GM18909 (cell line): ENCODE data around the gene TCEAL5.
"Not testable (repeated sequence)": the region's sequence is repeated elsewhere in the genome, so short reads cannot be mapped to it uniquely, and the experiment has no call there.

Experiments used
- ATAC-seq: cut with Tn5 transposase; IDR thresholded peaks from one replicate; pipeline ENCODE4 v1.9.1; 2021; ENCODE audit warnings: mild to moderate bottlenecking; ENCODE audit not compliant: unreplicated experiment, poor library complexity

The TCEAL5 gene, protein sequence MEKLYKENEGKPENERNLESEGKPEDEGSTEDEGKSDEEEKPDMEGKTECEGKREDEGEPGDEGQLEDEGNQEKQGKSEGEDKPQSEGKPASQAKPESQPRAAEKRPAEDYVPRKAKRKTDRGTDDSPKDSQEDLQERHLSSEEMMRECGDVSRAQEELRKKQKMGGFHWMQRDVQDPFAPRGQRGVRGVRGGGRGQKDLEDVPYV

DNA sequence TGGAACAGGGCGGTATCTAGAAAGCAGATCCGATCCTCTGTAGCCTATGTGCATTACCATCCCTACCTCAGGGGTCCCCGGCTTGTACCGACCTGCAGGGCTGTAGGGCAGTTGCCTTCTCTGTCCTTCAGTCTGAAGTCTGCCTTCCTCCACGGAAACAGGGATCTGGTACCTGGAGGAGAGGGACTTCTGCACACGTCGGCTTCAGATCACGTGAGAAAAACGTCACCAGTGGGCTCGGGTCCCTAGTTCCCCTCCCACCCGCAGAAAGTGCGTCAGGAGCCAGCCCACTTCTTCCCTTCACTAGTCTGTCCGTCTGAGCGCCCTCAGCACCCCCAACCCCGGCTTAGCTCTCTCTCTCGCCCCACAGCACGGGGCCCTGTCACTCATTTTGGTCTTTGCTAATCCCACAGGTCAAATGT is at the start of gene TCEAL5:
Gene TCEAL5, minus strand, starts transcription at position 170 of the 422 bp plus-strand sequence. CDS start 2,187 bp downstream, outside the sequence.
- ATAC-seq: no peak

DNA sequence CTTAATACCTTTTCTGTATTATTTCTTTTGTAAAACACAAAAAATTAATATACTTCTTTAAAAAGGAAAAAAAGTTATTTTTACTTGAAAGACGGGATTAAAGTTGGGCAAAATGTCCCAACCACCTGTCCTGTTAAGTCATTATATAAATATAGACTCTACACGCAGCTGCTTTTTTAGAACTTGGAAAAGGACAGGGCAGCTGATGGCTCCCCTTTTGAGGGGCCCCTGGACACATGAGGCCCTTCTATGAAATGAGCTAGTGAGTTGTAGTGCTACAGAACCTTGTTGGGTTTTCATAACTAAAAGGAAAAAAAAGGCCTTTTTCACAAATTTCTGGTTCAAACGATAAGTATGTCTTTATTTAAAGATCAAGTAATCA is 34.8 kb upstream of the TCEAL5 start:
- no peak for ATAC-seq

DNA sequence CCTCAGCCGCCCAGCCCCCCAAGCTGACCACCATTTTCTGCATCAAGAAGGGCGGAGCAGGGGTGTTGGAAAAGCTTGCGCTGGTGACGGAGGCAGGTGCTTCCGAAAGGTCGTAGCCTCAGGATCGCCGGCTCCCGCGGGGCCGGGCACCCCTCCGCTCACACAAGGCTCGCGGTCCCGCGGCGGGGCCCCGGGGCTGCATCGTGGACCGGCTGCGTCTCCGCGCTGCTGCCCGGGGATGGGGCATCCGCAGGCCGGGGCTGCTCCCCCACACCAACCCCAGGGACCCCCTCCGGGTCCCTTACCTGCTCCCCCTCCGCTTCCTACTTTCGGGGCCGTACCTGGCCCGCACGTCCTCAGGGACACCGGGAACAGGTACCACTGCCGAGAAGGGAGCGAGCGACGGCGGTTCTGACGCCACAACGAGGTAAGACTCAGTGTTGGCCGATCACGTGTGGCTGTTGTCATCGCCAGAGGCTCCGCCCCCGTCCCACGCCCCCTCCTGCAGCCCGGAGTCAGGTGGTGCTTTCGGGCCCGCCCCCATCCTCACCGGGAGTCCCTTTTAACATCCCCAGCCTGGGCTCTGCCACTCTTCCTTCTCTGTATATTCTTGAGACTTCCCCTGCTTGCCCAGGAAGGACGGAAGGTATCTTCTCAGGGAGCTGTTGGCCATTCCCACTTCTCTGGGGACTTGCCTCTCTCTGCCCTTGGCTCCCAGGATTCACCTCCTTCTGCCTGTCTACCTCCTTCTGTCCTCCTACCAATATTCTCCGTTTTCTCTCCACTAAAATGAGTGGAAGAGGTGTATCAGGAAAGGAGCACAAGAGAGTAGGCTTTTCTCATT is 34.2 kb upstream of the TCEAL5 start, which contains the start of gene BEX2:
Gene BEX2, minus strand, starts transcription at position 436 of the 844 bp plus-strand sequence. CDS start 1,014 bp downstream, outside the sequence.
- ATAC-seq: peak; percentile 97

DNA sequence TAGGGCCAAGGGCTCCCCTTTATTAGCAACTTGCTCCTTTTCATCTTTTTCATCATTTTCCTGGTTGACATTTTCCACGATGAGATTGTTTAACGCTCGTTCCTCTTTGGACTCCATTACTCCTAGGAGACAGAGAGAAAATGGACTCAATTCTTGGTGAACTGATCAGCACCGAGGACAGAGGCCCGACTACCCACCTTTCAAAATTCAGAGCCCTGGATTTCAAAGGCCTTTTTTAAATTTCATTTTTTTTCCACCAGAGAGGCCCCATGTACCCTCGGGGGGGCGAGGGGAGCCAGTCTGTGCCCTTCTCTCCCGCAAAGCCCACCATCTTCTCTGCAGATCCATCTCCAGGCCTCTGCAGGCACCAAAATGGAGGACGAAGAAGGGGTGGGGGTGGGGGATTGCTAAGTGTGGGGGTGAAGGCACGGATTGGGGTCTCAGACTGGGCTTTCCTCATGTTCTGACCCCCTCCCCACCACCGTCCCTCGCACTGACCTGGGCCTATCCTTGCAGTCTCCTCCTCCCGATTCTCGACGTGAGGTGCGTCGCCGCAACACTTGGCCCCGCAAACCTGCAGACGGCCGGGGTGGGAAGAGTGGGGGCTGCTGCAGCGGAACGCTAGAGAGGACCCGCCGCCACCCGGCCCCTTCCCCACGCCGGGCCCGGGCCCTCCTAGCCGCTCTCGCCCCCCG is 33.5 kb upstream of the TCEAL5 start:
- ATAC-seq: peak; percentile 6

DNA sequence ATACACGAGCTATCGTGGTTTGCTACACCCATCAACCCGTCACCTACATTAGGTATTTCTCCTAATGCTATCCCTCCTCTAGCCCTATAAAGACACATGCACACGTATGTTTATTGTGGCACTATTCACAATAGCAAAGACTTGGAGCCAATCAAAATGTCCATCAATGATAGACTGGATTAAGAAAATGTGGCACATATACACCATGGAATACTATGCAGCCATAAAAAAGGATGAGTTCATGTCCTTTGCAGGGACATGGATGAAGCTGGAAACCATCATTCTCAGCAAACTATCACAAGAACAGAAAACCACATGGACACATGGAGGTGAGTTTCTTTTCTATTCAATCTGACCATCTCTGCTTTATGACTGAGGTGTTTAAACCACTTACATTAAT is 29.1 kb upstream of the TCEAL5 start:
- ATAC-seq: not testable (repeated sequence)

DNA sequence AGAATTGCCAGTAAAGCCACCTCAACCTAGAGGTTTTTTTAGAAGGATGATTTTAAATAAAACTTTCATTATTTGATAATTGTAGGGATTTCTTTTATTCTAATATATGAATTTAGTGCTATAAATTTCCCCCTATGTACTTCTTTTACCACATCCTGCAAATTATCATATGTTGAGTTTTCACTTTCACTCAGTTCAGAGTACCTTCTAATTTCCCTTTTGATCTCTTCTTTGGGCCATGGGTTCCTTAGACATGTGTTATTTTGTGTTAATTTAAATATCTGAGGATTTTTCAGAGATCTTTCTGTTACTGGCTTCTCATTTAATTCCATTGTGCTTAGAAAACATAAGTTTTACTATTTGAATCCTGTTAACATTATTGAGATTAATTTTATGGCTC is 28.2 kb upstream of the TCEAL5 start:
- ATAC-seq: no peak

DNA sequence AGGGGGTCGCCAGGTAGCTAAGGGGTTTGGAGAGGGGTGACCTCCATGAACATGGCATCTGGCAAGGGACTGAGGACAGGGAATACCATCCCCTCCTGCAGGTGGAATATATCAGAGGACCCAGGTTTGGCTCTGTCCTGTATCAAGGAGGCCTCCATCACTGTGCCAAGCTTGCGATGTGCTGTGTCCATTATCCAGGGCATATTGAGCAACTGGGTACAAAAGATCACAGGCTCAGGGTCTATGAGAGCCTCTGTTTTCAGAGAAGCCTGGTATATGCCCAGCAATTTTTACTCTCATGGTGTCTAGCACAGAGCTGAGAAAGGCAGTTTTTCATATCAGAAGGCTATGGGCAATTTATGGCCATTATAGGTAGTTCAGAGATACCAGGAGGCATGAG is 16.6 kb upstream of the TCEAL5 start:
- no peak for ATAC-seq

DNA sequence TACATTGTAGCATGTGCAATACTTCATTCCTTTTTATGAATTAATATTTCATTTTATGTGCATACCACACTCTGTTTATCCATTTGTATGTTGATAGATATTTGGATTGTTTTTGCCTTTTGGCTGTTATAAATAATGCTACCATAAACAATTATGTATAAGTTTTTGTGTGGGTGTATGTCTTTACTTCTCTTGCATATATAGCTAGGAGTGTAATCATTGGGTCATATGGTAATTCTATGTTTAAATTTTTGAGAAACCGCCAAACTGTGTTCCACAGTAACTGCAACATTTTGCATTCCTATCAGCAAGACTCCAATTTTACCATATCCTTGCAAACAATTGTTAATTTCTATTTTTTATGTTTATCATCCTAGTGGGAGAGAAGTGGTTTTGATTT is 3.1 kb upstream of the TCEAL5 start:
- no peak for ATAC-seq

DNA sequence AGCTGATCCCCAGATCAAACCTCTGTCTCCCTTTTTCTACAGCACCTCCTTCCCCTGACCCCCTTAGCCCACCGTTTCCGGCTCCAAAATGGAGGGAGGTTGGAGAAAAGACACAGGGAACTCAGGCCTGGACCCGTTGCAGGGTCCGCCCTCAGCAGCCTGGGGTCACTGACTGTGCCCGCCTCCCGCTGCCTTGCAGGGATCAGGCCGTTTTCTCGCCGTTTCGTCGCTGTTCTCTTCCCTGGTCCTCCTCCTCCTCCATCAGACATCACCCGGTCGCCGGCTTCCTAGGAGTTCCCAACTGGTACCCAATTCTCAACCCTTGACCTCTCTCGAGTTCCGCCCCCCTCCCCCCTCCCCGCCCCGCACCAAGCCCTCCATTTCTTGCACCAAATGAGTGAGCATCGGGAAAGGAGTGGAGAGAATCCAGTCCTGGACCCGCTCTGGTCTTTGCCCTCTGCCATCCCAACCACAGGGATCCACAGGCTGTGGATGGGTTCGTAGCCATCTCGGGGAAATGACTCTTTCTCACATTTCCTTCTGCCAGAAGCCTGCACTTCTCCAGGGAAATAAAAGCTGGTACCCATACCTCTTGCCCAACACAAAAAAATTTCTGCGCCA is 493 bp downstream of the TCEAL5 start:
- ATAC-seq: no peak

DNA sequence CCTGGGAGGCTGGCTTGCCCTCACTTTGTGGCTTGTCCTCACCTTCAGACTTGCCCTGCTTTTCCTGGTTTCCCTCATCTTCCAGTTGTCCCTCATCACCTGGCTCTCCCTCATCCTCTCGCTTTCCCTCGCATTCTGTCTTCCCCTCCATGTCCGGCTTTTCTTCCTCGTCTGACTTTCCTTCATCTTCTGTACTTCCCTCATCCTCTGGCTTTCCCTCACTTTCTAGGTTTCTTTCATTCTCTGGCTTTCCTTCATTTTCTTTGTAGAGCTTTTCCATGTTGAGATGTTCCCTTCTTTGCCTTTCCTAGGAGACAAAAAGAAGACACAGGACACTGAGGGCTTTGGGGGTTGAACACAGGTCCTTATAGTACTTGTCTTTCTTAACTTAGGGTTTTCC is 2.3 kb downstream of the TCEAL5 start:
- no peak for ATAC-seq

DNA sequence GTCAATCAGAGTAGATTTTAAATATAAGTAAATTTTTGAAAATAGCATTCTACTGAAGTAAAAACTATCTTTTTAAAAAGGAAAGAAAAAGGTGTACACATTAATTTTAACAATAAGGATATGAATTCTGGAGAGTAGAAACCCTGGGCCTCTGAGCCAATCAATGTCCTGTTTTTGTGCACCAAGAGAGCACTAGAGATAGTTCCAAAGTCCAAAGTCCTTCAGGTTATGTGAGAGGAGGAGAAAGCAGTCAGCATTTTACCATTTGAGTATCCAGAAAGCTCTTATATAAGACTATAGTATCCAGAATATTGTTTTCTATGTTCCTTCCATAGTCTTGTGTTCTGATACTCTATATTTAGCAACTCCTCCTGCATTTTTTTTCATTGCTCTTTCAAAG is 18.3 kb downstream of the TCEAL5 start:
- ATAC-seq: no peak

DNA sequence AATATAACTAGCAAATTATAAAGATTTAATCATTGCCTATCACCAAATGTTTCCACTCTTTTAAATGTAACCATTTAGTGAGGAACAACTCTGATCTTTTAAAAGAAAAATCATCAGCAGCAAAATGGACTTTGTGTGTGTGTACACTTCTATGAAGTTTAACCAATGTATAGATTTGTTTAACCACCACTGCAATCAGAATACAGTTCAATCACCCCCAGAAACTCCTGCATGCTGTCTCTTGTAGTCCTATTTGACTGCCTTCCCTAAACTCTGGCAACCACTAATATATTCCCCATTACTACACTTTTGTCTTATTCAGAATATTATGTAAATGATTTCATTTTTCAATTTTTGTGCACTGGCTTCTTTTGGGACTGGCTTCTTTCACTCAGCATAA is 19.9 kb downstream of the TCEAL5 start:
- ATAC-seq: no peak

DNA sequence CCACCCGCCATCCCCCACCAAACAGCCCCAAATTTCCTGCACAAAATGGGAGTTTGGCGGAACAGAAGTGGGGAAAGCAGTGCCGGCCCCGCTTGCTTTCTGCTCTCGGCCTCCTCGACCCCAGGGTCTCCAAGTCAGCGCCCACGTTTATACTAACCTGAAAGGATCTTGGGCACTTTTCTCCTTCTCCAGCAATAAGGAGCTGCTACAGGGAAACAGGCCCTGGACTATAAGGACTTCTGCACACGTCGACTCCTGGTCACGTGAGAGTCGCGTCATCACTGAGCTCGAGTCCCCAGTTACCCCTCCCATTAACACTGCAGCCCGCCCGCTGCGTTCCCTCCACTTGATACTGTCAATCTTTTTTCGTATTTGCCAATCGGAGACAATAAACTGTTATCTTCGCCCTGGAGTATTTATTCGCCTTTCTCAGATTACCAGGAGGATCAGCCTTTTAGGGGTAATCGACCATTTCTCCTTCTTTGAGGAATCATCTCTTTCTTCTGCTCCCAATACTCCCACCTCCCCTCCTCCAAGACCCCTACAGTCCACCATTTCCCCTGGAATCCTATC is 21.5 kb downstream of the TCEAL5 start, which contains the start of gene TCEAL8:
Gene TCEAL8, minus strand, starts transcription at position 235 of the 573 bp plus-strand sequence. CDS start 1,176 bp downstream, outside the sequence.
- peak; percentile 93 for ATAC-seq

DNA sequence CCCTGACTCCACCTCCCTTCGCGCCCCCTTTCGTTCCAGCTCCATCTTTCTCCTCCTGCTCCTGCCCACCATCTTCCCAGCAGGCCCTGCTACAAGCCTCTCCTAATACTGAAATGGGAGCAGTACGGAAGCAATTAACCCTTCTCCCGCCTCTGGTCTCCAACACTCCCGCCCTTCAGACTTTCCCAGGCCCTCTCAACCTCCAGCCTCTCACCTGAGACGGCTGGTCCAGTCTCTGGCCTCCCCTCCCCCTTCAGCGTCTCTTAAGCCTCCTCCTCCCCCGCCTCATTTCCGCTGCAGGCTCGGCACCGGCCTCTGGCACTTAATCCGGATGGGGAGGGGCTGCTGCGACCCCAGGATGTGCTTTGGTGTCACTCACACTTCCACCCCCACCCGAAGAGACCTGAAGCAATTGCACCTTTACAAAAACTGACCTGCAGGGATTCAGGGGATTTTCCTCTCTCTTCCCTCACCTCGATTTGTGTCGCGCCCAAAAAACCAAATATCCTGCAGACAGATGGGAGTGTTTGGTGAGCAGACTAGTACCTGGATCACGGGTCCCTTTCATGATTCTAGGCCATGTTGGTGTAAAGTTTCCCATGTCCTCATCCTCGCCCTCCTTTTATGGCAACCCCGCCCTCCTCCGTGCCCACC is 22.3 kb downstream of the TCEAL5 start:
- ATAC-seq: peak; percentile 66

DNA sequence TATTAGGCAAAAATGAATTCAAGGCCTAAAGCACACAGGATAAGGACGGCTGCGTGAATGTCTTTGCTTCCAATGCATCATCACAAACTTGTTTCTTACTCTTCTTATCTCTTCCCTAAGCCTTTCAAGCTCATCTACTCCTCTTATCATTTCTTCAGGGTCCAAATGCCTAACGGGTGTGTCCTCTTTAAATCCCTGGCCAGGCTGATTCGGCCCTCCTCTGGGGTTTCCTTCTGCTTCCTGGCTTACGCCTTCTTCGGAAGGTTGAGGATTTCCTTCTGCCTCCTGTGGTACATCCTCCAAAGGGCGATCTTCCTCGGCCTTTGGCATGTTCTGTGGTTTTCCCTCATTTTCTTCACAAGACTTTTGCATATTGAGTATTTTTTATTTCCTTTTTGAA is 22.9 kb downstream of the TCEAL5 start:
- ATAC-seq: no peak

DNA sequence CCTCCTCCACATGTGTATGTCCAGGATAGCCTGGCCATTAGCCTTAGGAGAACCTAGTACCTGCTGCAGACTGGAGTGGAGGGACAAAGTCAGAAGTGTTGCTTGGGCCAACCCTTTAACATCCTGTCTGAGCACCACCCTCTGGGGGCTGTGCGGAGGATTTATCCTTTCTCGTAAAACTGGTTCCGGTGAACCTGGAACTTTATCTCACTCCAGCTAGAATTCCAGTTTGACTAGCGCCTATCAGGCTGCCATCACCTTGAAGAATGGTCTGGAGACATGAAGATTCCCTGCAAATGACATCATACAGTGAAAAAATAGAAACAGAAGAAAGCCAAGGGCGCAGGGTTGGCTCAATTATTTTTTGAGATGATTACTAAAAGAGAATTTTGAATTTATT is 25.6 kb downstream of the TCEAL5 start:
- no peak for ATAC-seq

DNA sequence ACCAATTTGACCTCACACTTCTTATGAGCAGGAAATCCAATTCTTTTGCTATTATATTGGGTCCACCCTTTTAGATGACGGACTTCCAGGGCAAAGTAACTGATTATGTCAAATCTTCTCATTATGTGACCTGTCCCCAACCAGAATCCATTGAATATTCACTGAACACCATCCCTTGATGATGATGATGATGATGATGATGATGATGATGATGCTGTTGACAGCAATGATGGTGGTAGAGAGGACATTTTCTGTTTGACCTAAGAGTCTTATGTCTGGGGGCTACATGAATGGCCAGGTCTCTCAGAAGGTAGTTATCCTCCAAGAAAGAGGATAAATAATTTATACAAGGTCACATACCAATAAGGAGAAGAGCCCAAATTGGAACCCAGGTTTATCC is 26.7 kb downstream of the TCEAL5 start:
- no peak for ATAC-seq

DNA sequence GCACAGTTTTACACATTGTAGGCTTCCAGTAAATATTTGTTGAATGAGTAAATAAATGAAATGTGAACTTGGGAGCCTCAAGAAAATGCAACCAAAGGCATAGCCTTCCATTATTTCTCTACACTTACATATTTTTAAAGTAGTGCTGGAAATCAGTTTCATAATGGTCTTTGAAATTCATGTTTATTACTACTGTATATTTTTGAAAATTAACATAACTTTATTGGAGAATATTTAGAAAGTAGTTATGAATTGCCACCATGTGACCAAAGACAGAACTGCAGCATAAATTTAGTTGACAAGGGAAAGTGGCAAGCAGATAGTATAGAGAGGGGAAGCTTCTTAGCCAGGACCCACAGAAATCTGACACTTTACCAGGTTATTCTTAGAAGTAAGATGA is 28.0 kb downstream of the TCEAL5 start:
- ATAC-seq: no peak

DNA sequence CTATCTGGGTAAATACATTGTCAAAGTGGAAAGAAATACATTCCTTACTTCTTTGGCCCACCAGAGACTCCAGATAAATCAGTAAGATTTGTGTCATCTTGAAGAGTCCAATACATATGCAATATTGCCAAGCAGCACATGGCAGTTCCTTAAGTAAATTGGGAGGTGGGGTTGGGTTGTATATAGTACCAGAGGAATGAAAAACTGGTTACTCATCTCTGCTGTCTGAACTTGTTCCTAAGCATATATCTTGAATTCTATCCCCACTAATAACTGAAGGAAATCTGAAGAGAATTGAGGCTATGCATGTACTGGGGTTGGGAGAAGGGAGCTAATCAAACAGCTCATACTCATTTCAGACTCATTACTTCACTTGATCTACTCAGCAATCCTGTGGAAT is 36.4 kb downstream of the TCEAL5 start:
- ATAC-seq: no peak

DNA sequence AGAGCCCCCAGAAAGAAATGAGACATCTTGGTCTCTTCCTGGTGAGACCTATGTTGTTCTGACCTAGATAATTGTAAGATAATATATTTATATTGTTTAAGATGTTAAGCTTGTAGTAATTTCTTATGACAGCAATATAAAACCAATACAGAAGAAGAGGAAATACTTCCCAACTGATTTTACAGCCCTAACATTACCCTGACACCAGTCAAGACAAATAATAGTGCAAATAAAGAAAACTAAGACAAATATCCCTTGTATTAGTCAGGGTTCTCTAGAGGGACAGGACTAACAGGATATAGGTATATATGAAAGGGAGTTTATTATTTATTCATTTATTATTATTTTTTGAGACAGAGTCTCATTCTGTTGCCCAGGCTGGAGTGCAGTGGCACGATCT is 40.3 kb downstream of the TCEAL5 start:
- no peak for ATAC-seq
